Astrocyte of the hippocampus (primary cell): ENCODE results near the gene ANXA4.
A peak's percentile ranks its signal among the peaks of the same experiment; 100 is the strongest.

Experiments
- DNase-seq: peaks from one replicate; pipeline ENCODE4 v3.0.0; 2011; ENCODE audit warnings: low read depth, low spot score

ANXA4 gene

DNA sequence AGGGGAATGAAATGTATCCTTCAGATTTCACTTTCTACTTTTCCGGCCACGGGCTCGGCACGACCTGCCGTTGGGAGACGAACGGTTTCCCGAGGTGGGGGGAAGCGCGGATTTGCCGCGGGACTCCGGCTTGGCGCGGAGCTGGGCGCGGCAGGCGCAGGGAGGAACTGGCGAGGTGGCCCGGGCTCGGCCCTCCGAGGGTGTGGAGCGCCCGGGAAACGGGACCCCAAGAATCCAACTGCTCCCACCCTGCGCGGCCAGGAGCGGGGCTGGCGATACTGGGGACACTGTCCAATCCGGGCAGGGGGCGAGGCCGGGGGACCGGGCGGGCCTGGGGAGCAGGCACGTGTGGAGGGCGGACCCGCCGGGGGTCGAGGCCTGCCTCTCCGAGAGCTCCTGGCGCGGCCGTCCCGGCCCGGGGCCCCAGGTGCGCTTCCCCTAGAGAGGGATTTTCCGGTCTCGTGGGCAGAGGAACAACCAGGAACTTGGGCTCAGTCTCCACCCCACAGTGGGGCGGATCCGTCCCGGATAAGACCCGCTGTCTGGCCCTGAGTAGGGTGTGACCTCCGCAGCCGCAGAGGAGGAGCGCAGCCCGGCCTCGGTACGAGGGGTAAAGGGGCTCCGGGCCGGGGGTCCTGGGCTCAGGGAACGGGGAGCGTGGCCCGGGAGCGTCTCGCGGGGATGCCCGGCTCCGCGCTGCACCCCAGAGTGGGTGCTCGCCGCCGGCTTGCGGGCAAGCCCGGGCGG is at the start of gene ANXA4:
TSS of gene ANXA4 (plus strand) at position 560 of the 747 bp plus-strand sequence. CDS start 39,432 bp downstream, outside the sequence.
- peak; percentile 78 for DNase-seq

DNA sequence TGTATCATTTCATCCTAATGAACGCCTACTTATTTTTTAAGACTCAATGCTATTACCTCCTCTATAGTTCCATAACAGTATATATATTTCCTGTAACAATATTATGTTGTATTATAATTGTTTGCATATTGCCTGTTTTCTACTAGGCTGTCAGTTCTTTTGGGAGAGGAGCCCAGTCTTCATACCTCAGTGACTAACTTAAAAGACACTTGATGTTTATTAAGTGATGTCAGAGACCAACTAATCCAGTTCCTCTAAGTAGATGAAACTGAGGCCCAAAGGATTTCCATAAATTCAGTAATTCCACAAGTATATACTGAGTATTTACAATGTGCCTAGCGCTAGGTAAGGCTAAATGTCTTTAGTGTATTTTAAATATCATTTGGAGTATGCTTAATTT is 49.5 kb upstream of the ANXA4 start:
- DNase-seq, result peak; percentile 66

DNA sequence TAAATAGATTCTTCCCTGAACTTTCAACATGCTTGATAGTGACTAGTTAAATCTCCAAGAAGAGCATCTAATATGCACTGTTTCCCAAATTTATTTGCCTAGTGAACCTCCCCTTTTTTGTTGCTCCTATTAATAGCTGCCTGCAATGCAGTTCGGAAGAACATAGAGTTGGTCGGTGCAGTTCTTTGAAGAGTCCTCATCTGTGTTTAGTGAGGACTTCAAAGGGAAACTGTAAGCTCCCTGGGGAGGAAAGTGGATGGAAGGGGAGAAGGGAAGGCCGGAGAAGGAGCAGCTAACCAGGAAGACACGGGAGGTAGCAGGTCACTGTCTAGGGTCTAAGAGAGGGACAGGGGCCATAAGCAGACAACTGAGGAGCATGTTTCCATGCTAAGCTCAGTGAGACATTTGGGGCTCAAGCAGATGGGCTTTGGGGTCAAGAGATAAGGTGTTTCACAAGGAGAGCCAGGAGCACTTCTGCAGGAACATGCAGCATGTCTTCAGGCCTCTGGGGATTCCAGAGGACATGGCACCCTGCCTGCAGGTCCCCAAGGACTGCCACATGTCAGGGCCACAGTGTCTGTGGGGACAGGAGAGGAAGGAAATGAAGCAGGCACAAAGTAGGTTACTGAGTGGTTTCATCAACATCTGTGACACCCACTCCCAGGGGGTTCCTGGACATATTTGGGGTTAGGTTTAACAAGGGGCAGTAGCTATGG is 48.7 kb upstream of the ANXA4 start:
- no peak for DNase-seq

DNA sequence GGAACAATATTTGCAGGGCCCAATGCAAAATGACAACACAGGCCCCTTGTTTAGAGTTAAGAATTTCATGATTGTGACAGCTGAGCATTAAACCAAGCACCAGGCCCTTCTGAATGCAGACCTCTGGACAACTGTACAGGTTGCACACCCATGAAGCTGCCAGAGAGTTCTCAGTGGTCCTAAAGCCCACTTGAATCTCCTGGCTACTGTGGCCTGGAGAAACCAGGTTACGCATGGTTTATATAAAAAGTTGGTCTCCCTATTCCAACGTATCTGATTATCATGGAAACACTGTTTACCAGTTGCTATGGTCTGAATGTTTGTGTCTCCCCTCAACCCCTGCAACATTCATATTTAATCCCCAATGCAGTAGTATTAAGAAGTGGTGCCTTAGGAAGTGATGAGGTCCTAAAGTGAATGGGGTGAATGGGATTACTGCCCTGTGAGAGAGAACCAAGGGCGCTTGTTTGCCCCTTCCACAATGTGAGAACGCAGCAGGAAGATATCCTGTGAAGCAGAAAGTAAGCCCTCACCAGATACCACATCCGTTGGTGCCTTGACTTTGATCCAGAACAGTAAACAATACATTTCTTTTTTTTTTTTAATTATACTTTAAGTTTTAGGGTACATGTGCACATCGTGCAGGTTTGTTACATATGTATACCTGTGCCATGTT is 48.0 kb upstream of the ANXA4 start:
- DNase-seq, result no peak

DNA sequence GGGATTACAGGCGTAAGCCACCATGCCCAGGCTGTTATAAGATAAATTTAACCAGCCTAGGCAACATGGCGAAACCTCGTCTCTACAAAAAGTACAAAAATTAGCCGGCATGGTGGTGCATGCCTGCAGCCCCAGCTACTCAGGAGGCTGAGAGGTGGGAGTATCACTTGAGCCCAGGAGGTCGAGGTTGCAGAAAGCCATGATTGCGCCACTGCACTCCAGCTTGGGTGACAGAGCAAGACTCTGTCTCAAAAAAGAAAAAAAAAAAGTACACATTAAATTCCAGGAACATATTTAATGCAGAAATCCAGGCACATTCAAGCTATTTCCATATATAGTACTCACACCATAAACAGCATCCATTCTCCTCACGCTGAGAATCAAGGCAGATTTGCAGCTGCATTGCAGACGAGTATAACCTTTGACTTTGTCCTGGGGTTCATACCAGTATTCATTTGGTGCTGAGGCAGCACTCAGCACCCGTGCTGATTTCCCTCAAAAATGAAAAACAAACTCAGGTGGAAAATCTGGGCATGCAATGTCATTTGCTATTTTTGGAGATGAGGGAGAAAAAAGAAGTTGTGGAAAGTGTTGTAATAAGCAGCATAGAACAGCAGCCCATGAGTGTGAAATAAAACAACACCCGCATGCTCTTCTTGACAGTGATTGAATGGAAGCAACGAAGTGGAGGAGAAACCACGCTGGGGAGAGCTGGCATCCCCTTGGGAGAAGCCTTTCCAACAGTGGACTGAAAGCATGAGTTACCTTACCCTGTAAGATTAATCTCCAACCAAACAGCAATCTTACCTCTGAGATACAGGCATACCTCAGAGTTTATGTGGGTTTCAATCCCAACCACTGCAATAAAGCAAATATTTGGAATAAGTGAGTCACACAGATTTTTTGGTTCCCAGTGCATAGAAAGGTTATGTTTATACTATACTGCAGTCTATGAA is 46.8 kb upstream of the ANXA4 start:
- DNase-seq, result peak; percentile 89

DNA sequence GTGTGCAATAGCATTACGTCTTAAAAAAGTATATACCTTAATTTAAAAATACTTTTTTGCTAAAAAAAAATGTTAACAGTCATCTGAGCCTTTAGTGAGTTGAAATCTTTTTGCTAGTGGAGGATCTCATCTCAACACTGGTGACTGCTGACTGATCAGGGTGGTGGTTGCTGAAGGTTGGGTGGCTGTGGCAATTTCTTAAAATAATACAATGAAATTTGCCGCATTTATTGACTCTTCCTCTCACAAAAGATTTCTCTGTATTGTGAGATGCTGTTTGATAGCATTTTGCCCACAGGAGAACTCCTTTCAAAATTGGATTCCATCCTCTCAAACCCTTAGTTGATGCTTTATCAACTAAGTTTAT is 46.1 kb upstream of the ANXA4 start:
- no peak for DNase-seq

DNA sequence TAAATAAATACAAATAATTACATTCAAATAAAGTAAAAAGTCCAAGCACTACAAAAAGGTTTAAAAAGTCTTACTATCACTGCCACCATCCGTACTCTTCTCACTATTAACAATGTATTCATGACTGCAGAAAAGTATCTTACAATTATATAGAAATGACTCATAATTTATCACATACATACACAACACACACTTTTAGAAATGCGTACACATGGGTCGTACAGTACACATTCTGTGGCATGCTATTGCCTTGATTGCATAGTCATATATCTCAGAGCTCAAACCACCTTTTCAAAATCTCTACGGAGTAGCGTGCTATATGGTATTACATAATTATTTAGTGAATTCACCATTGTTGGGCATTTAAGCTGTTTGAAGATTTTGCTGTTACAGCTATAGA is 41.6 kb upstream of the ANXA4 start:
- DNase-seq, result no peak

DNA sequence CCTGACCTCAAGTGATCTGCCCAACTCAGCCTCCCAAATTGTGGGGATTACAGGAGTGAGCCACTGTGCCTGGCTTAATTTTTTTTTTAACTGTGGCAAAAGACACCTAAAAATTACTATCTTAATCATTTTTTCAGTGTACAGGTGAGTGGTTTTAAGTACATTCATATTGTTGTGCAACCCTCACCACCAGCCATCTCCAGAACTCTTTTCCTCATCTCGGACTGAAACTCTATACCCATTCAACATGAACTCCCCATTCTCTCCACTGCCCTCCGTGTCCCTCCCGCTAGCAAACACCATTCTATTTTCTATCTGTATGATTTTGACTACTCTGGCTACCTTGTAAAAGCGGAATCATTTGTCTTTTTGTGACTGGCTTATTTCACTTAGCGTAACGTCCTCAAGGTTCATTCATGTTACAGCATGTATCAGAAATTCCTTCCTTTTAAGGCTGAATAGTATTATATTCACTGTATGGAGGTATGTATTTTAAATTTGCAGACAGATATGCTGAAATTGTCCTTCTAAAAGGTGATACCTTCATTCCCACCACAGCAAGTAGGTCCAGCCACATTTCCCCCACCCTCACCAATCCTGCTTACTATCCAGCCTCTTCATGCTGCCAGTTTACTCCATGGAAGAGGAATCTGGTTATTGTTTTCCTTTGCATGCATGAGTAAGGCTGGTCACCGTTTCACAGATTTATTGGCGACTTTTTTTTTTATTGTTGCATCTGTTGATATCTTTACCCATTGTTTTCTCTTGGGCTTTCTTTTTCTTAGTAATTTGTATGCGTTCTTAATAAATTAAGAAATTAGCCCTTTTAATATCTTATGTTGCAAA is 40.6 kb upstream of the ANXA4 start:
- DNase-seq, result no peak

DNA sequence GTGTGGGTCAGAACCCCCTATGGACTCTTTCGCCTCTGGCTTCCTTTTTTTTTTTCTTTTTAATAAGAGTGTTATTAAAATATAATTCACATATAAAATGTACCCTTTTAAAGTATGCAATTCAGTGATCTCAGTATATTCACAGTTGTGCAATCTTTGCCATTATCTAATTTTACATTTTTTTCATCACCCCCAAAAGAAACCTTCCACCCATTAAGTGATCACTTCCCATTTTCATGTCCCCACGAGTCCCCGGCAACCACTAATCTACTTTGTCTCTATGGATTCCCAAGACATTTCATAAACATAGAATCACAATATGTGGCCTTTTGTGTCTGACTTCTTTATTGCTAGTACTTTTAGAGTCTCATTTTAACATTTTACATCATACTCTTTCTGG is 38.7 kb upstream of the ANXA4 start:
- DNase-seq, result no peak

DNA sequence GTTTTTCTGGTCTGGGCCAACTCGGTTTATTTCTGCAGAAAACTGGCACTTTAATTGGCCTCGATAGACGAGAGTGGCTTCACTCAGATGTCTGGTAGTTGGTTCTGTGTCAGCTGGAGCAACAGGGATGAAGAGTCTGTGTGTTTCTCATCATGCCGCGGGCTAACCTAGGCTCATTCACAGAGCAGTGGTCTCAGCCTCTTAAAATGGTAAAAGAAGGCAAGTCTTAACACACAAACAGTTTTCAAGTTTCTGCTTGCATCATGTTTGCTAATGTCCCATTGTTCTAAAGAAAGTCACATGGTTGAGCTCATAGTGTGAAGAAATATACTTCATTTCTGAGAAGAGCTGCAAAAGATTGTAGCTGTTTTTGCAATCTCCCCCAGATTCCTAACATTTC is 37.5 kb upstream of the ANXA4 start:
- DNase-seq, result no peak

DNA sequence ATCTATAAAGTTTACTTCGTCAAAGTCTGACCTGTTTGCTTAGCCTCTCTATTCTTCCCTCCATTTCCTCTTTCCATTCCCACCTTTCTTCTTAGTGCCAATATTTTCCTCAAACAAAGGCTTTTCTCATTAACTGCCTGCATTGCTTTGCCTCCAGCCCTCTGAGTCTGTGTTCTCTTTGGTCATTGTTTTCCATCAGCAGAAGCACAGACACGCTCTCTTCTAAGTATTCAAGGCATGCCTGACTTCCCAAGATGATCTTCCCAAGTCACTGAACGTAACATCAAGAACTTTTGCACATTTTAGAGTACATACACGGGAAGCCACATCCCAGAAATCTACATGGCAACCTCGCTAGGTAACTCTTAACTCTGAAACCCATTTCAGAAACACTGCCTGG is 32.6 kb upstream of the ANXA4 start:
- no peak for DNase-seq

DNA sequence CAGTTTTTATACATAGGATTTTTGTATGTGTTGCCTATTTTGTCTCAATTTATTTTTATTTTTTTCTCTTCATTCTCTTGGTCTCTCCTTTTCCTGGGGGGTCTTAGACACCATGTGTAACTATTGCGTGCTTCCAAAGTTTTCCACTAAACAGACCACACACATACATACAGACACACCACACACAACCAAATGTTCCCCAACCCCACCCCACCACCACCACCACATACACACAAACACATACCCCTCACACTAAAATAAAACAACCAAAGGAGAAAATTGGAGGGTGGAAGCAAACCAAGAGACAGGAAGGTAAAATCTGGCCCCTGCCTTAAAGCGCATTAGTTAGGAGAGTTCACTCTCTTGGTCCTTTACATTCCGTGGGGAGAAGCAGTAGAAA is 30.0 kb upstream of the ANXA4 start:
- no peak for DNase-seq

DNA sequence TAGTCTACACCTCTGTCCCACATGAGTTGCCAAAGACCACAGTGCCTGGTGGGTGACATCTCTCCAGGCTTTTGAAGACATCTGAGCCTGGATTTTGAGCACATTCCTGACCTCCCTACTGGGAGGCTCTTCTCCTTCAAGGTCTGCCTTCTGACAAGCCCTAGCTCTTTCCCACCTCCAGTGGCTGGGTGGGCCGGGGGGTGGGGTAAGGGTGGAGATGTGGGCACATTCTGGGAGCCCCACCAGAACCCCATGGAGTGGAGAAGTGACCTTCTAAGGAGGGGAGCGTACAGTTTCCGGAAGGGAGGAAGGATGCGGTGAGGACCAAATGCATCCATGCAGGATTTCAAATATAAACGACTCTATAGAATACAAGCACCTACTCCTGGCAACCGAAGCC is 27.9 kb upstream of the ANXA4 start:
- DNase-seq, result no peak

DNA sequence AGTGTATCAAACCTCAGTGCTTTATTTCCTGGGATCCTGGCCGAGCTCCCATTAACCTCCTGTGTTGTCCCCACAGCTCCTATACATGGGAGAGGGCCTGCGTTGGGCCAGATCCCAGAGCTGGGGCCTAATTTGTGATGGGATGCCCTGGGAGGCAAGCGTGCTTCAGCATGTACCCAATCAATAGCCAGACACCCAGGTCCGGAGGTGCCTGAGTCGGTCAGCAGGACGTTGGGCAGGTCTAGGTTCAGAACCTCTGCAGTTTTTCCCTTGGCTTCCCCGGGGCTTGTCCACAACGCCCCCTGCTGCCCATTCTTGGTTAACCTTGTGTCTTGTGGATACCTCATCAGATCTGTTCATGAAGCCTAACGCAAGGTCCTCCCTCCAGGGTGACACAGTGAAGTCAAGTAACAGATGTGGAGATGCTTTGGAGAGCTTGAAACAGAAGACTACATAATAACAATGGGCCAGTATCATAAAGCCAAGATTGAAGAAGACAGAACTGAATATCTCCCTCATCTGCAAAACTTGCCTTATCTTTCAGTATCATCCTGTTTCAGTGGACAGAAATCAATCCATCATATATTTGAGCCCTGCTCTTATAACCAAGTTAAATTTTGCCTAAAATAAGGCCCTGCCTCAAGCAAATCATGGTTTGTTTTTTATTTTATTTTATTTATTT is 27.3 kb upstream of the ANXA4 start:
- peak; percentile 88 for DNase-seq

DNA sequence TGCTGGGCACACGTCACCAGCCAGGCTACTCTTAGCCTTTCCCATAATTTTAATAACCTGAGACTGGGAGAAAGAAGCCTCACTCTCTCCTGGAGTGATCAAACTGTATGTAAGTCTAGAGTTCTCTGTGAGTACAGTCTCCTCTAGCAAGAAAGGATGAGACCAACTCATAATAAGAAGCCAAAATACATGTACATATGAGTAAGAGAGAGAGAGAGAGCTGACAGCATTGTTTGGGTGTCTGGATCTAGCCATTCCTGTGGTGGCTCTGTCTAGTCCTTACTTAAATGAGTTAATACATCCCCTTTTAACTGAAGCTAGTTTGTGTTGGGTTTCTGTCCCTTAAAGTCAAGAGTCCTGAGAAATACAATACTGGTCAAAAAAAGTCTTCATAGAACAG is 26.0 kb upstream of the ANXA4 start:
- peak; percentile 61 for DNase-seq

DNA sequence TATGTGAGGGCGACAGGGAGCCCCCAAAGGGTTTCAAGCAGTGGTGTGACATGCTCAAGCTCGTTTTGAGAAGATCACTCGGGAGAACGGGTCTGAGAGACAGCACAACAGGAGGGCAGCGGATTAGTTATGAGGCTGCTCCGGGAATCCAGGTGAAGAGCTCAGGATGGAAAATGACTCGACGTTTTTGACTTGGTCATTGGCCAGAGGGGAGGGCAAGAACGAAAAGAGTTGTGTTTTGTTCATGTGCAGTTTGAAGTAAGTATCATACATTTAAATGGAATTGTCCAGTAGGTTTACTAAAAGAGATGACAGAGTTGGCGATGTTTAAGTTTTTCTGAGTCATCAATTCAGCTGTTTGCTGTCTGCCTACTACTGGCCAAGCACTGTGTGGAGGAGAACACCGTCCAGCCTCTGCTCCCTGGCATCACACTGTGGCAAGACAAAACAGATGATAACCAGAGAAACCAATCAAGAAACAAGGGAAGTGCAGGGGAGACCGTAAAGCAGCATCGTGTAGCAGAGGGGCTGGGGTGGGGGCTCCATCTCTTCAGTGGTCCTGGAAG is 25.3 kb upstream of the ANXA4 start:
- peak; percentile 32 for DNase-seq

DNA sequence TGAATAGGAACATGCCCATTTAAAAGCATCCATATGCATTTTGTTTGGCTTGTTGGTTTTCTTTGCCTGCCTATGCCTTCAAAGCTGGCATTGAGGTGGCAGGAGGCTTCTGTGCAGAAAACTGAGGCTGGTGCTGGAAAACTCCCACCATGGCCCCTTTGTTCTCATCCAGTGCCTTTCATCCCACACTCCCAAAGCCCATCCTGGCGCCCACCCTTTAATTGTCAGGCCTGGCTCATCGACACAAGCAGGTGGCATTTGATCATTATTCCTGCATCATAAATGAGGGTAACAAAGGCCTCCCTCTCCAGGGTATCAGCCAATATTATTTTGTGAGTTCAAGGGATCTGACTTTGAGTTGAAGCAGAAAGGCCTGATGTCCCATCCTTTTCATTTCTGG is 24.7 kb upstream of the ANXA4 start:
- DNase-seq, result no peak

DNA sequence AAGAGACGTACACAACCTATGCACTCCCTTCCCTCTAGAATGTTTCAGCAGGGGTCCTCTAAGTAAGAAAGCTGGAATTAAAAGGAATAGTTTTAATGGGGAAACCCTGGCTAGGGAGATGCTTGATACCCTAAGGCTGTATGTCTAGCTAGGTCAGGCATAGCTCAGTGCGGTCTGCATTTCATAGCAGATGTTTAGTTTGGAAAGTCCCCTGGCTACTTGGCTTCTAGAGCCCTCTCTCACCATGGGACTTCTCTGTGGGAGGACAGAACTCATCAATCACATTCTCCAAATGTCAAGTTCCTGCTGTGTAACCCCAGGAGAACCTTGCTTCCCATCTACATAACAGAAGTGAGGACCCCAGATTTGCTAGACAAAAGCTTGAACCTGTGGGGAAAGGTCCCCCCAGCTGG is 24.1 kb upstream of the ANXA4 start:
- DNase-seq, result peak; percentile 75

DNA sequence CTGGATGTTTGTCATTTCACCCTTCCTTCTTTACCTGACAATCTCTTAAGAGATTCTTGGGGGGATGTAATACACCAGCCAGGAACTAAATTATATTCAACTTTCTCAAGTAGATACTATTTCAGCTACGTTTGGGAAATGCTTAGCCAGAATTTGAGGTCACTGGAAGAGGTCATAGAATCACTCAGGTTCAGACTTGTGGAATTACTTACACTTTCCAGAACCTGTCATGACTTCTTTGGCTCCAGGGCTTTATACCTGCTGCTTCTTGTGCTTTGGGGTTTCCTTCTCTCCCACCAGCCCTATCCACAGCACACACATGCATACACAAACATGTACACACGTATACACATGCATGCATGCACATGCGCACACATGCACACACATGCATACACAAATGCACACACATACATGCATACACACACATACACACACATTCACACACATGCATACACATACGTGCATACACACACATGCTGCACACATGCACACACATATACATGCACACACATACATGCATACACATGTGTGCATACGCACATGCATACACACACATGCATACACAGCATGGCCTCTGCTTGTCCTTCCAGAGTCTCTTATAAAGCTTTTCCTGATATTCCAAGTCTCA is 23.5 kb upstream of the ANXA4 start:
- no peak for DNase-seq
